ENCODE results near the gene EFCAB12.
"Not testable (repeated sequence)": the region's sequence is repeated elsewhere in the genome, so short reads cannot be mapped to it uniquely, and the experiment has no call there.

The EFCAB12 gene

DNA sequence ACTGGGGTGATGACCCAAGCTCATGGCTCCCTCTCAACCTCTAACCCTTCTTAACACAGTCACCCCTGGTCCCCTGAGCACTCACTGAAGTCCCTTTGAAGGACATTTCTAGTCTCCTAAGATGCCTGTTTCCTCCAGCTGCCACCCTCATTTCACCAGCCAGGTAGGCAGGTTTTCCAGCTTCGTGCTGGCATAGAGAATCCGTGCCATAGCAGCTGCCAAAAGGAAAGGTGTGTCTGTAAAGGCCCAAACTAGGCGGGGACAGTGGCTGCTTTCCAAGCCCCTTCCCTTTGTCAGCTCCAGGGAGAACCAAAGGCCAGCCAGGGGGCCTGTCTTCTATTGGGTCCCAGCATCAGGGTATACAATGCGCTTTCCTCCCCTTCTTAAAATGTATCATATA is 36.9 kb downstream of the EFCAB12 start:
- not testable (repeated sequence) for DNase-seq

DNA sequence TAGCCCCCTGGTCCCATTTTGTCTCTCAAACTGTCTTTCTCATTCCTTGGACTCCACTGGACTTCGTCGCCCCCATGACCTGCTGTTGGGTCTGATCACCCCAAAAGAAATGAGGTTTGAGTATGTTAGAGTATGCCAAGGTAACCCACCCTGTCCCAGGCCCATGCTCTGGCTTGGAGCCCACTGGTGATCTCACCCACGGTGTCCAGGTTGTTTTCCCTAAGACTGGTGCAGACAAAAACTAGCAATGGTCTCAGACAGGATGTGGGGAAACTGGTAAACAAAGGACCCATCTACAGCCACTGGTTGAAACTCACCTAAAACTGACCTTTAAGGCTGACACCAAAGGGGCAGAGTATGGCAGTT is 38.9 kb downstream of the EFCAB12 start:
- no peak for DNase-seq

DNA sequence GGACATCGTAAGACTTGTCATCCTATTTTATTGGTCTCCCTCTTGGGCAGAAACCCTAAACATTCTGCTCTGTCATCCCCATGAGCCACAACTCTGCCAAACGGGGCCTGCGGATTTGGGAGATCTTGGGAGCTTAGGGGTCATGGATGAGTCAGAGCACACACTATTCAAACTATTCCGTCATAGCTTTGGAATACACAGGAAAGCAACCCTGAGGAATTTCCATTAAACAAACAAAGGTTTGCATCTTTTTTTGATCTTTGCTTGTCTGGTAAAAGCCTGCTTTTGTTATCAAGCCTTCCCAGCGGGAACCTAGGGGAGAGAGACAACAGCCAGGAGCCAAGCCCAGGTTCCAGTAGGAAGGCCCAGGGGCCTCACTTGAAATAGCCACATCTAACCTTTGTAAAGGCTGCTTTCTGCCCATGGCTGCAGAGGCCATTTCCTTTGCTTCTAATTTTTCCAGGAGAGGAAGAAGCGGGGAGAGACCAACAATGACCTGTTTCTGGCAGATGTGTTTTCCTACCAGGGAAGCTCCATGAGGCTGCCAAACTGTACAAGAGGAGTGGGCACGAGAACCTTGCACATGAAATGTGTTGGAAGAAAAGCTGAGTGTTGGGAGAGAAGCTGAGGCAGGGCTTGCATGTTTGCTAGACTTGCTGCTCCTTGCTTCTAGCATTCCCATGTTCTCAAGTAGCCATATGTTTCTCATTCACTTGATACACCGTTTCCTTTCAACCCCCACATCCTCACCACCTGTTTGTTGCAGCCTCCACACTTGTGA is 39.5 kb downstream of the EFCAB12 start:
- not testable (repeated sequence) for DNase-seq

DNA sequence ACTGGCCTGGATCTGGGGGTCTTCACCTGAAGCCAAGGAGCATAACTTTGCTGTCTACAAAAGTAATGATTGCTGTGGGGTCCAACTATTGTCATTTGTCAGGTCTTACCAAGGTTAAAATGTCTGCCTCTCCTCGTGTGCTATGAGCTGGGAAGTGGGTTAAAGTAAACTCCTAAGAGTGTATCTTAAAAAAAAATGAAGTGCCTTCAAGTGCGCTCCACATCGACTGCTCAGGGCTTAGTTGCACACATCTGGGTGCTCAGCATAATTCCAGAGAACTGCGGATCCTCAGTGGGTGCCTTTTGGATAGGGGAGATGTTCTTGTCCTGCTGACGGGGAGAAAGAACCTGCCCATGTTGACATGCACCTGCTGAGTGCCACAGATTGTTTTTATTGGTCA is 40.9 kb downstream of the EFCAB12 start:
- no peak for DNase-seq

DNA sequence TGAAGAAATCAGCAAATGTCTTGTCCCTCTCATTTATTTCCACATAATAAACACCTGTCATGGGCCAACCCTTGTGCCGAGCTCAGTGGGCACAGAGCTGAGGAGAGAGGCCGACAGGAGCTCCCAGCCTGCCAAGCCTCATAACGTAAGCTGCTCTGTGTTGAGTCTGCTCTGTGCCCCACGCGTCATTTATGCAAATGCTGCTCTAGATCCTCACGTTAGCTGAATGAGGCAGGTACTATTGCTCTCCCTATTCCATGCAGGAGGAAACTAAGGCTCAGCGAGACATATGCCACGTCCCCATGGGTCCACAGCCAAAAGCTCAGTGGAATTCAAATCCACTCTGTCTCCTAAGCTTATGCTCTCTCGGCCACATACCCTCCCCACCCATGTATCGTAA is 41.5 kb downstream of the EFCAB12 start:
- no peak for DNase-seq

DNA sequence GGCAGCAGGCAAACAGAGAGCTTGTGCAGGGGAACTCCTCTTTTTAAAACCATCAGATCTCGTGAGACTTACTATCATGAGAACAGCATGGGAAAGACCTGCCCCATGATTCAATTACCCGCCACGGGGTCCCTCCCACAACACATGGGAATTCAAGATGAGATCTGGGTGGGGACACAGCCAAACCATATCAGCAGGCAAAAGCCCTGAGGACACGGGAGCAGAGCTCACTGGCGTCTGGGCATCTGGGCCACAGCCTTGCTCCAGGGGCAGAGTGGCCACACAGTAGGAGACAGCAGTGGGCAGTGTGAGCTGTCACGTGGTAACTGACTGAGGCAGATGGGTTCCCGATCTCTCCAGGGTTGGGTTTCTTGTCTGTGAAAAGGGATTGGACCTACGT is 42.9 kb downstream of the EFCAB12 start:
- not testable (repeated sequence) for DNase-seq

DNA sequence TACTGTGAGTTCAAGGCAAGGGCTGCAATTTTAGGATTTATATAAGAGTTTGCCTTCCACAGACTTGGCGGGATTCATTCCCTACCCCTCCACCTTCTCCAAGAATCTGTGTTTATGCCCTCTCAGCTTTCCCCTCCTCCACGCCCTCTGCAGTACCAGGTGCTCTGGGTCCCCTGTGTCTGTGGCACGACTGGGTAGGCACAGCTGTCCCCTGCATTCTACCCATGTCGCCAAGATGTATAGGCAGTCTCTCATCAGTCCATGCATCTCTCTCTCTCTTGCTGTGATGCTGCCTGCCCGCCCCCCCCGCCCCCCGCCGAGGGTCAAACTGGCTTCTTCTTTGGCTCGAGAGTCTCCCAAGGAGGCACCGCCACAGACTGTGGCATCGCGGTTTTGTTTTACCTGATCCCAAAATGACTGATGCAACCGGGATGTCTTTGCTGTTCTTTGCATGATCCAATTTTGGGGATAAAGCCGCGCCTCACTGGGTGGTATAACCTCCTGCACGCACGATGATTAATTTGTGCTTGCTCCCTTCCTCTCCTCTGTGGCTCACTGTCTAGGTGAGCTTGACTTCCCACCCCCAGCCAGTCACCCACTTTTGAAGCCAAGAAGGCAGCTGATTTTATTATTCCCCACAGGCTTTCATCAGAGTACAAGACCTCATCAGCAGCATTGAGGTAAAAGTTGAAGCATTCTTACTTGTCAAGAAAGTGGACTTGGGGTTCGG is 43.7 kb downstream of the EFCAB12 start:
- no peak for DNase-seq

DNA sequence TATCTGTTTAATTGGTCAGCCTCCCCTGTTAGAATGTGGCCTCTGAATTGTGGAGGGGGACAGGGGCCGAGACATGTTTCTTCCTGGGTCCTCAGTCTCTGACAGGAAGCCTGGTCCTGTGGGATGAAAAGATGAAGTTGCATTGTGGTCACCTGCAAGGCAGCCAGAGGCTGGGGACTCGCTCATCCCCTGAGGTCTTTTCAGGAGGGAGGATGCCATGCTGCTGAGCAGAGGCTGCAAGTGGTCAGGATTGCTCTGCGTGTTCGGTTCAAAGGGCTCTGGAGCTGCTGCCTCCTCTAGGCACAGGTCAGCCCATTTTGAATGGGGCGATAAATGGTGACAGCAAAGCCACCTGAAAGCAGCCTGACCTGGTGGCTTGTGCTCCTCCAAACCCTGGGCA is 44.3 kb downstream of the EFCAB12 start:
- not testable (repeated sequence) for DNase-seq

DNA sequence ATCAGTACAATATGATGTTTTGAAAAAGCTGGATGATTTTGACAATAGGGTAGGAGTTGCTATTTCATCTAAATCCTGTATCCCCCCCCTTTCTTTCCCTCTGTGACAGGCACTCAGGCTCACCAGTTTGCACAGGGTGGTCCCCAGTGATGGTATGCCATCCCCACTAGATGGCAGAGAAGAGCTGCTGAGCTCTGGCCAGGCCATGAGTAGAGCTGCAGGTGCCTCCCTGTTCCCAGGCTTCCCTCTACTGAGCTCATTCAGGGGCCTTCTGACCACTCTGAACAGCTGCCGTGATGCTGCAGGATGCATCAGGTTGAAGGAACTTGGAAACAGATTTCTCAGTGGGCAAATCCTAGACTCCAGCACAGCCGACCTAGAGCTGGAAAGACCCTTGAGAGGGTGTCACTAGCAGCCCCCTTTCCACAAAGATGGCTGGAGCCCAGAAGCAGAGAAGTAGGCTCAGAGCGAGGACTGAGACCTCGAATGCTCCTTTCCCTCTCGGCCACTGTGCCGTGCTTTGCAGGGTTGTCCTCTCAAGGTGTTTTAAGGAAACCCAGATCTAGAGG is 45.1 kb downstream of the EFCAB12 start:
- peak; percentile 20 to 34 for DNase-seq

DNA sequence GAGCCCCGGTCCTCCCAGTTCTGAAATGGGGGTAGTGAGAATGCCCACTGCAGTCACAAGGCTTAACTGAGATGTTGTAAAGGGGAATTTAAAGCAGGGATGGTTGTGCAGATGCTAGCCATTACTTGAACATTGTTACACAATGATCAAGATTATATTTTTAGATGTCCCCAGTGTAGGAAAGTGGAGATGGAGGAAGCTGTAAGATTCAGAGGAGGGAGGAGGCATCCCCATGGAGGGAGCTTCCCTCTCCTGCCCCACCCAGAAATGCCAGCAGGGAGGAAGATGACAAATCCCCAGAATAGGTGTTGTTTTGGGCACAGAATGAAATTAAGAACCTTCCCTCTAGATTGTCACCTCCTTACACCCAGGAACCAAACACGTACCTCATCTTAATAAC is 46.1 kb downstream of the EFCAB12 start:
- DNase-seq = no peak

DNA sequence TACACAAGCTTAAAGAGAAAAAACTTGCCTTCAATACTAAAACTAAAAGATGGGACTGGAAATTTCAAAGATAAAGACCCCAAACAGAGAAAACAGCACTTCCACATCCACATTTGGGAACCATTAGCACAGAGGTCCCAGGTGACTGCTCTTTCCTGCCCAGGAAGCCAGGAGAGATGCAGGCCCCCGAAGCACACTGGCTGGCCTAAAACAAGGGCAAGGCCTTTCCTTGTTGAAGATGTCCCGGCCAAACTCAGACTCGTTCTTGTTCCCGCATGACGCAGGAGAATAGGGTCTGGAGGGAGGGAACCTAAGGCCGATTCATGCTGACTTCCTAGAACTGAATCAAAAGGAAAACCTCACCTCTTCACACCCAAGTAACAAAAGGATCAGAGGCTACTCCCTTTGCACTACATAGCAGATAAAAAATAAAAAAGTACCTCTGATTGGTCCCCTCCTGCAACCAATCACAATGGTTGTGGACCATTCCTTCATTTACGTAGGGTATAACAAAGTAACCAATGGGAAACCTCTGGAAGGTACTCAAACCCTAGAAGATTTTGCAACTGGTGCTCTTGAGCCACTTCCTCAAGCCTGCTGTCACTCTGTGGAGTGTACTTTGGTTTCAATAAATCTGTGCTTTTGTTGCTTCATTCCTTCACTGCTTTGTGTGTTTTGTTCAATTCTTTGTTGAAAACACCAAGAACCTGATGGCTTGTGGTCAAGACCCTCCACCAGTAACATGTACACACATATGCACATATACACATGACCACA is 48.7 kb downstream of the EFCAB12 start:
- DNase-seq = no peak

DNA sequence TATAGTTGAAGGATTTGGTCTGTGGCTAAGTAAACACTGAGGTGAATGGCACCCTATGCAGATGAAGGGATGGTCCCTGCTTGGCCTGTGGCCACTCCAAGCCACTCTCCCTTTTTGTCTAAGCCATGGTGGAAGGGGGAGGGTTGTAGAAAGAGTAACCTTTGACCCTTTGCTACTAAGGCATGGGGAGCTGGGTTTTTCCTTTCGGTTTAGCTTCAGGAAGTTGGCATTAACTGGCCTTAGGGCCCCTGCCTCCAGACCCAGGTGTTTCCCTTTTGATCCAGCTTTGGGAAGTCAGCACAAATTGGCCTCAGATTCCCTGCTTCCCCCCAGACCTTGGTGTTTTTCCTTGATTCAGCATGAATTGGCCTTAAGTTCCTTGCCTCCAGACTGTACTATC is 49.5 kb downstream of the EFCAB12 start:
- no peak for DNase-seq

DNA sequence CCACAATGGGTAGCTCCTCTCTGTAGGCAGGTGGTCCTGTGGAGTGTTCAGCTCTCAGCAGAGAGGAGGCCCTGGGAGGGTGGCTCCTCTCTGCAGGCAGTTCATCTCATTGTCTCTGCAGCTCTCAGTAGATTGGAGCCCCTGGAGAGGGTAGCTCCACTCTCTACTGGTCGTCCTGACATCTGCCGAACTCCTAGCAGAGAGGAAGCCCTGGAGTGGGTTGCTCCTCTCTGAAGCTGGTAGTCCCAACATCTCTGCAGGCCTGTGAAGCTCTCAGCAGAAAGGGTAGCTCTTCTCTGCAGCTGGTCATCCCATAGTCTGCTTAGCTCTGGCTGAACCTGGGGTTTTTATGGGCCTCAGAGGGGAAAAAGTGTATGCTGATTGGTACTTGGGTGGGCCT is 50.8 kb downstream of the EFCAB12 start:
- no peak for DNase-seq

DNA sequence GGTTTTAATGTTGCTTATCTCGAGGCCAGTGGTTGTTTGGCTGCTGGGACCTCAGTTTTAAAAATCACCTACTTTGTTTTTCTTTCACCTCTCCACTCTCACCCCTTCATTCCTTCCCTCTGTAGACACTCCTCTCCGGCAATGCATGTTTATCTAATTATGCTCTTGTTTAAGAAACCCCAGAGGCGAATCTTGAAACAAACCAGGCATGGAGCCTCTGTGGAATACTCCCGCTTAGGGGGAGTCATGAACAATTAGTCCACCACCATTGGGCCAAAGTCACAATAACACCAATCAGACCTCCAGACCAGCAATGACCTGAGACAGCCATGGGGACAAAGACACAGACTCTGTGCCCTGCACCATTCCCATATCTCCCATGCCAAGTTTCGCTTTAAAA is 53.3 kb downstream of the EFCAB12 start:
- DNase-seq = no peak

DNA sequence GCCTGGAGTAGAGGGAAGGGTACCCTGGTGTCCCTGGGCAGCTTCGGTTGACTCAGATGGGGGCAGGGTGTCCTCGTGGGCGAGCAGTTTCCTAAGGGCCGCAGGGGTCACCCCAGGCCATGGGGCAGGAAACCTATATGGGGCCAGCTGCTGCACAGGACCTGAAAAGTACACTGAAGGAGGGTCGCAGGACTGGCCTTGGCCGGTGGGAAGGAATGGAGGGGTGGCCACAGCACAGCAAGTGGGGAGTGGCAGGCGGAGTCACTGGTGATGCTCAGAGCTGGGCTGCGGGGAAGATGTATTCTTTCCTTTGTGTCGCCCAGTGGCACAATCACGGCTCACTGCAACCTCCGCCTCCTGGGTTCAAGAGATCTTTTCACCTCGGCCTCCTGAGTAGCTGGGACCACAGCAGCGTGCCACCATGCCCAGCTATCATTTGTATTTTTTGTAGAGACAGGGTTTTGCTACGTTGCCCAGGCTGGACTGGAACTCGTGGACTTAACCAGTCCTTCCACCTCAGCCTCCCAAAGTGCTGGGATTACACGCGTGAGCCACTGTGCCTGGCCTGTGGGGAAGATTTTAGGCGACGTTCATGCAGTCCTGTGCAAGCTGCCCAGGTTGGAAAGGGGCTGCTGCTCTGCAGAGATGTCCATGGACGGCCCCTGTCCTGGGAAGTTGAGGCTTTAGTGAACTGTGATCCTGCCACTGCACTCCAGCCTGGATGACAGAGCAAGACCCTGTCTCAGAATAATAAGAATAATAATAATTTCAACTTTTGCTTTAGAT is 57.2 kb downstream of the EFCAB12 start:
- DNase-seq = no peak

DNA sequence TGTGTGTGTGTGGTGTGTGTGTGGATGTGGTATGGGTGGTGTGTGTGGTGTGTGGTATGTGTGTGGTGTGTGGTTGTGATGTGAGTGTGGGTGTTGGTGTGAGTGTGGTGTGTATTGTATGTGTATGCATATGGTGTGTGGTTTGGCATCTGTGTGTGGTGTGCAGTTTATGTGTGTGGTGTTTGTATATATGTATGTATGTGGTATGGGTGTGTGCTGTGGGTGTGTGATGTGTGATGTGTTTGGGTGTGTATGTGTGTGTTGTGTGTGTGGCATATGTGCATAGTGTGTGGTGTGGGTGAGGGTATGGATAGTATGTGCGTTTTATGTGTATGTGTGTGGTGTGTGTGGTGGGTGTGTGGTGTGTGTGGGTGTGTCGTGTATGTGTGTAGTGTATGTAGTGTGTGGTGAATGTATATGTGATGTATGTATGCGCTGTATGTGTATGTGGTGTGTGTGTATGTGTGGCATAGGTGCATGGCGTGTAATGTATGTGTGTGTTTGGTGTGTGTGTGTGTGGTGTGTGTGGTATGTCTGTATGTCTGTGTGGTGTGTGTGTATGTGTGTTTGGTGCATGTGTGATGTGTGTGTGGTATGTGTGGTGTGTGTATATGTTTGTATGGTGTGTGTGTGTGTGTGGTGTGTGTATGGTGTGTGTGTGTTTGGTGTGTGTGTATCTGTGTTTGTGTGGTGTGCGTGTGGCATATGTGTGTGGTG is 58.0 kb downstream of the EFCAB12 start:
- DNase-seq = no peak

DNA sequence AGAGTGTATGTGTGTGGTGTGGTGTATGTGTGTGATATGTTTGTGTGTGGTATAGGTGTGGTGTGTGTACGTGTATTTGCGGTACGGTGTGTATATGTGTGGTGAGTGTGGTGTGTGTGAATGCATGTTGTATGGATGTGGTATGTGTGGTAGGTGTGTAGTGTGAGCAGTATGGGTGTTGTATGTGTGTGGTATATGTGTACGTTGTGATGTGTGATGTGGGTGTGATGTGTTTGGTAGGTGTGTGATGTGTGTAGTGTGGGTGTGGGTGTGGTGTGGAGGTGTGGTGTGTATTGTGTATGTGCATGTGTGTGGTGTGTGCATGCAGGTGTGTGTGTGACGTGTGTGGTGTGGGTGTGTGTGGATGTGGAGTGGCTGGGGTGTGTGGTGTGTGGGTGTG is 58.7 kb downstream of the EFCAB12 start:
- DNase-seq = no peak

DNA sequence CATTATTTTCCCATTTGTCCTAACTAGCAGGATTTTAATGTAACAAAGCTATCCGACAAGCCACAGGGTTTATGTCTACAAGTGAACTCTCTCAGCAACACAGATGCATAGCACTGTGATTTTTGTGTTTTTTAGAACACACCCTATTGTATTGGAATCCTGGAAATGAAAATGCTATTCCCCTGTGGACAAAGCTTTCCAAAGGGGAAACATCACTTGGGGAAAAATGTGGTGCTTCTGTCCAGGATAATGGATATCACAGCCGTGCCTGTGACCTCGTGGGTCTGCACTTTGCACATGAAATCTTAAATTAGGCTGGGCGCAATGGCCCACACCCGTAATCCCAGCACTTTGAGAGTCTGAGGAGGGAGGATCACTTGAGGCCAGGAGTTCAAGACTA is 60.6 kb downstream of the EFCAB12 start:
- DNase-seq = no peak

DNA sequence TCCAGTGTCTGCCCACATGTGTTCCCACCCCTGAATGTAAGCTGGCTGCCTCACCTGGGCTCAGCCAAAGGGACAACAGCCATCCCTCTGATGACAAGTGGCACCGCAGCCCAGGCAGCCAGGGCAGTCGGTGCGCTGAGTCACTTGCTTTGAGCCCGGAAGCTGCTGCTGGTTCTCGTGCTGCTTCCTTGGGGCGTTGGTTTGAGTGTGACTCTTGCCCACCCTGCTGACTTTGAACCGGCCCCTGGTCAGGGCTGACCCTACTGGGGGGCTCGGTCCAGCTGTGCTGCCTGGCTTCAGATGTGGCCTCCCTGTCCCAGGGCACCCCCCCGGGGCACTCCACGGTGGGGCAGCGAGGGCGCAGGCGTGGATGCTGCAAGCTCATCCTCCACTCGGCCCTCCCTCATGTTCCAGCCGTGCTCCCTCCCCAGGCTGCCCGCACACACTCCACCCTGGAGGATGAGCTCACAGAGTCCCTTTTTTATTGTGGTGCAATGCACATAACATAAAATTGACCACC is 62.1 kb downstream of the EFCAB12 start:
- no peak for DNase-seq

DNA sequence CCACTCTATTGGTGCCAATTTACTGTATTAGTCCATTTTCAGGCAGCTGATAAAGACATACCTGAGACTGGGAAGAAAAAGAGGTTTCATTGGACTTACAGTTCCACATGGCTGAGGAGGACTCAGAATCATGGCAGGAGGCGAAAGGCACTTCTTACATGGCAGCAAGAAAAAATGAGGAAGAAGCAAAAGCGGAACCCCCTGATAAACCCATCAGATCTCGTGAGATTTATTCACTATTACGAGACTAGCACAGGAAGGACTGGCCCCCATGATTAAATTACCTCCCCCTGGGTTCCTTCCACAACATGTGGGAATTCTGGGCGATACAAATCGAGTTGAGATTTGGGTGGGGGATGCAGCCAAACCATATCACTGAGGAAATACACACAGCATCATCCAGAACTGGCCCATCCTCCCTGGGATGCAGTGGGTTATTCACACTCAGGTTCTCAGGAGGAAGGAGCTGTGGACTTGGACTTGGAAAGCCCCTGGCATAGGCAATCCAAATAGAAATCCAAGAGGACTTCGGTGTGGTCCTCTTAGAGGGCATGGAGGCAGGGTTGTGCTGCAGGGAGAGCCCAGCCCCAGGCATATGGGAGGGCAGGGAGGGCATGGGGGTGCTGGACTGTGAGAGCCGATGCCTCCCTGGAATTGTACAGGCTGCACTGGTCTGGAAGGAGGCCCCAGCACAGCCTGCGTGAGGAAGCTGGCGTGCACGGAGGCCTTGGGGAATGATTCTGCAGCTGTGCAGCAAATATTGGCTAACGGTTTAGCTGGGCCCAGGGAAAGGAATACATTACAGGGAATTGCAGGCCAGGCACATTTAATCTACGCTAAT is 62.9 kb downstream of the EFCAB12 start:
- no peak for DNase-seq

DNA sequence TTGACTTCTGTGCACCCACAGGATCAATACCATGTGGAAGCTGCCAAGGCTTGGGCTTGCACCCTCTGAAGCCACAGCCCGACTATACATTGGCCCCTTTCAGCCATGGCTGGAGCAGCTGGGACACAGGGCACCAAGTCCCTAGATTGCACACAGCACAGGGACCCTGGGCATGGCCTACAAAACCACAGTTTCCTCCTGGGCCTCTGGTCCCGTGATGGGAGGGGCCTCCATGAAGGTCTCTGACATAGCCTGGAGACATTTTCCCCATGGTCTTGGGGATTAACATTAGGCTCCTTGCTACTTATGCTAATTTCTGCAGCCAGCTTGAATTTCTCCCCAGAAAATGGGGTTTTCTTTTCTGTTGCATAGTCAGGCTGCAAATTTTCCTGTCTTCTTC is 63.6 kb downstream of the EFCAB12 start:
- DNase-seq = not testable (repeated sequence)
